Activated naive CD8-positive, alpha-beta T cell treated with anti-CD3 and anti-CD28 coated beads, Interleukin-2, amount 10 ng/mL, durations not matched to agents 7 days and 5 days (primary cell): ENCODE data around the gene B4GALNT3. TPM values are rescaled to one million over a fixed set of nuclear protein-coding genes. Genes with fewer than 3 reads are reported as not detected.

Experiments used
- ATAC-seq: fragments of 150-1000 bp; cut with Tn5 transposase; one replicate; pipeline ENCODE4 v1.10.0; 2021; ENCODE audit warnings: low read depth, moderate library complexity
- POLR2A ChIA-PET: fragments of 350-600 bp; sonication (Branson Sonifier 250); formaldehyde crosslinking; loops from one replicate; lab custom pipeline; 2021; ENCODE audit warnings: antibody characterized with exemption; lab: Charles Lee
- DNase-seq: peaks from one replicate; pipeline ENCODE4 v3.0.0; 2021
- H3K27ac Mint-ChIP-seq: one replicate; pipeline ENCODE4 v1.8.0; 2022; ENCODE audit warnings: mild to moderate bottlenecking, mixed read lengths
- H3K27me3 Mint-ChIP-seq: one replicate; pipeline ENCODE4 v1.8.0; 2022; ENCODE audit warnings: mild to moderate bottlenecking, moderate library complexity, mixed read lengths
- H3K36me3 Mint-ChIP-seq: one replicate; pipeline ENCODE4 v1.8.0; 2021; ENCODE audit warnings: mild to moderate bottlenecking, mixed read lengths
- H3K4me1 Mint-ChIP-seq: one replicate; pipeline ENCODE4 v1.8.0; 2021; ENCODE audit warnings: mixed read lengths
- H3K4me3 Mint-ChIP-seq: one replicate; pipeline ENCODE4 v1.8.0; 2022; ENCODE audit warnings: mild to moderate bottlenecking, moderate library complexity, mixed read lengths
- H3K9me3 Mint-ChIP-seq: one replicate; pipeline ENCODE4 v1.8.0; 2021; ENCODE audit warnings: mixed read lengths
- total RNA-seq, 2 experiments: library from RNA; stranded (reverse); gene quantifications; one replicate each; pipeline ENCODE4 v1.2.3, GENCODE V29; 2021

Gene B4GALNT3
- total RNA-seq, 2 experiments from 2014 or later = 4.3 to 4.4 TPM

GRCh38 chr12:507391-507796, 47.7 kb downstream of the B4GALNT3 start:
- DNase-seq = no peak
- no peaks in the 10 kb centered on the region for H3K36me3 Mint-ChIP-seq
- peaks cover 20% of the 10 kb centered on the region for H3K27me3 Mint-ChIP-seq
- H3K4me3 Mint-ChIP-seq = no peak overlapping the region
- peaks cover 2% of the 10 kb centered on the region for H3K4me1 Mint-ChIP-seq
- POLR2A ChIA-PET = no interaction called here
- no peak for ATAC-seq
- no peaks in the 10 kb centered on the region for H3K9me3 Mint-ChIP-seq
- no peak overlapping the region for H3K27ac Mint-ChIP-seq

GRCh38 chr12:508145-508544, 48.4 kb downstream of the B4GALNT3 start:
- H3K27me3 Mint-ChIP-seq = peaks cover 19% of the 10 kb centered on the region
- POLR2A ChIA-PET = no interaction called here
- DNase-seq (no peak), ATAC-seq (no peak)
- H3K4me1 Mint-ChIP-seq = peaks cover 2% of the 10 kb centered on the region
- H3K36me3 Mint-ChIP-seq = no peaks in the 10 kb centered on the region
- H3K9me3 Mint-ChIP-seq = no peaks in the 10 kb centered on the region
- no peak overlapping the region for H3K4me3 Mint-ChIP-seq
- H3K27ac Mint-ChIP-seq = no peak overlapping the region

GRCh38 chr12:508795-509194, 49.1 kb downstream of the B4GALNT3 start:
- Mint-ChIP-seq H3K27ac (no peak overlapping the region), H3K36me3 (no peaks in the 10 kb centered on the region), H3K4me3 (no peak overlapping the region), H3K4me1 (no peaks in the 10 kb centered on the region), H3K9me3 (no peaks in the 10 kb centered on the region), H3K27me3 (peaks cover 15% of the 10 kb centered on the region)
- ATAC-seq (no peak), DNase-seq (no peak)
- POLR2A ChIA-PET = no interaction called here

GRCh38 chr12:509500-509899, 49.8 kb downstream of the B4GALNT3 start:
- H3K4me3 Mint-ChIP-seq = no peak overlapping the region

GRCh38 chr12:510071-510825, 50.5 kb downstream of the B4GALNT3 start:
- Mint-ChIP-seq H3K4me1 (no peaks in the 10 kb centered on the region), H3K4me3 (no peak overlapping the region), H3K9me3 (no peaks in the 10 kb centered on the region), H3K27me3 (peaks cover 10% of the 10 kb centered on the region), H3K36me3 (no peaks in the 10 kb centered on the region), H3K27ac (no peak overlapping the region)
- ATAC-seq = no peak
- POLR2A ChIA-PET = no interaction called here
- DNase-seq = no peak

More at GRCh38 chr12:509500-509899, 49.8 kb downstream of the B4GALNT3 start:
- POLR2A ChIA-PET = no interaction called here
- Mint-ChIP-seq H3K27ac (no peak overlapping the region), H3K4me1 (no peaks in the 10 kb centered on the region), H3K27me3 (peaks cover 12% of the 10 kb centered on the region), H3K36me3 (no peaks in the 10 kb centered on the region), H3K9me3 (no peaks in the 10 kb centered on the region)
- ATAC-seq (no peak), DNase-seq (no peak)

GRCh38 chr12:512933-513332, 53.2 kb downstream of the B4GALNT3 start:
- ATAC-seq = no peak
- POLR2A ChIA-PET = no interaction called here
- H3K4me3 Mint-ChIP-seq = no peak overlapping the region
- DNase-seq = no peak
- peaks cover 2% of the 10 kb centered on the region for H3K27me3 Mint-ChIP-seq
- no peaks in the 10 kb centered on the region for H3K9me3 Mint-ChIP-seq
- H3K4me1 Mint-ChIP-seq = no peaks in the 10 kb centered on the region
- H3K27ac Mint-ChIP-seq = no peak overlapping the region
- H3K36me3 Mint-ChIP-seq = no peaks in the 10 kb centered on the region

- Mint-ChIP-seq H3K27ac (no peak overlapping the region), H3K9me3 (no peaks in the 10 kb centered on the region), H3K4me1 (no peaks in the 10 kb centered on the region), H3K36me3 (no peaks in the 10 kb centered on the region), H3K4me3 (no peak overlapping the region), H3K27me3 (peaks cover 3% of the 10 kb centered on the region)
- DNase-seq (no peak), ATAC-seq (no peak)
- POLR2A ChIA-PET = no interaction called here
Measured at GRCh38 chr12:513446-513845, 53.7 kb downstream of the B4GALNT3 start.

GRCh38 chr12:517538-517937, 57.8 kb downstream of the B4GALNT3 start:
- H3K4me1 Mint-ChIP-seq = peaks cover 1% of the 10 kb centered on the region
- no peaks in the 10 kb centered on the region for H3K36me3 Mint-ChIP-seq
- no peaks in the 10 kb centered on the region for H3K9me3 Mint-ChIP-seq
- DNase-seq = no peak
- no peak for ATAC-seq
- H3K27ac Mint-ChIP-seq = no peak overlapping the region
- H3K4me3 Mint-ChIP-seq = no peak overlapping the region
- H3K27me3 Mint-ChIP-seq = peaks cover 11% of the 10 kb centered on the region
- POLR2A ChIA-PET = no interaction called here

- no peaks in the 10 kb centered on the region for H3K9me3 Mint-ChIP-seq
- H3K27me3 Mint-ChIP-seq = peaks cover 9% of the 10 kb centered on the region
- DNase-seq (no peak), ATAC-seq (no peak)
- no peak overlapping the region for H3K27ac Mint-ChIP-seq
- no peak overlapping the region for H3K4me3 Mint-ChIP-seq
- peaks cover 1% of the 10 kb centered on the region for H3K4me1 Mint-ChIP-seq
- POLR2A ChIA-PET = no interaction called here
- H3K36me3 Mint-ChIP-seq = no peaks in the 10 kb centered on the region
Measured at GRCh38 chr12:520119-520518, 60.4 kb downstream of the B4GALNT3 start.

GRCh38 chr12:522692-523378, 63.1 kb downstream of the B4GALNT3 start:
- POLR2A ChIA-PET = no interaction called here
- H3K9me3 Mint-ChIP-seq = no peaks in the 10 kb centered on the region
- H3K4me3 Mint-ChIP-seq = no peak overlapping the region
- H3K27ac Mint-ChIP-seq = no peak overlapping the region
- H3K4me1 Mint-ChIP-seq = peaks cover 1% of the 10 kb centered on the region
- no peak for DNase-seq
- peaks cover 12% of the 10 kb centered on the region for H3K27me3 Mint-ChIP-seq
- ATAC-seq = no peak
- H3K36me3 Mint-ChIP-seq = no peaks in the 10 kb centered on the region

GRCh38 chr12:524167-524951, 64.6 kb downstream of the B4GALNT3 start:
- Mint-ChIP-seq H3K27me3 (peaks cover 10% of the 10 kb centered on the region), H3K27ac (no peak overlapping the region), H3K36me3 (no peaks in the 10 kb centered on the region), H3K4me1 (peaks cover 1% of the 10 kb centered on the region), H3K9me3 (no peaks in the 10 kb centered on the region), H3K4me3 (no peak overlapping the region)
- no peak for ATAC-seq
- POLR2A ChIA-PET = no interaction called here
- DNase-seq = no peak

GRCh38 chr12:526089-526488, 66.3 kb downstream of the B4GALNT3 start:
- Mint-ChIP-seq H3K4me3 (no peak overlapping the region), H3K9me3 (peaks cover 4% of the 10 kb centered on the region), H3K36me3 (no peaks in the 10 kb centered on the region), H3K4me1 (peaks cover 1% of the 10 kb centered on the region), H3K27ac (no peak overlapping the region), H3K27me3 (peaks cover 5% of the 10 kb centered on the region)
- DNase-seq (no peak), ATAC-seq (no peak)
- POLR2A ChIA-PET = no interaction called here

GRCh38 chr12:527241-527640, 67.5 kb downstream of the B4GALNT3 start:
- no peak for ATAC-seq
- H3K27ac Mint-ChIP-seq = no peak overlapping the region
- H3K36me3 Mint-ChIP-seq = no peaks in the 10 kb centered on the region
- POLR2A ChIA-PET = no interaction called here
- no peak for DNase-seq
- H3K4me3 Mint-ChIP-seq = no peak overlapping the region
- H3K9me3 Mint-ChIP-seq = peaks cover 8% of the 10 kb centered on the region
- peaks cover 5% of the 10 kb centered on the region for H3K27me3 Mint-ChIP-seq
- no peaks in the 10 kb centered on the region for H3K4me1 Mint-ChIP-seq
